Stimulated activated CD8-positive, alpha-beta memory T cell treated with anti-CD3 and anti-CD28 coated beads, Interleukin-15, amount 100 ng/mL, for 4 hours (primary cell): Measurements from ENCODE around the gene HBG1.

Source experiments
- DNase-seq, 2 donors: peaks; one replicate each; pipeline ENCODE4 v3.0.0-alpha.2; 2020; ENCODE audit warnings: low read depth in 2 of 2

The HBG1 gene

GRCh38 chr11:5247472-5248192, 2.0 kb downstream of the HBG1 start:
- DNase-seq: no peak

GRCh38 chr11:5246772-5247471, 2.7 kb downstream of the HBG1 start:
- no peak for DNase-seq

DNA sequence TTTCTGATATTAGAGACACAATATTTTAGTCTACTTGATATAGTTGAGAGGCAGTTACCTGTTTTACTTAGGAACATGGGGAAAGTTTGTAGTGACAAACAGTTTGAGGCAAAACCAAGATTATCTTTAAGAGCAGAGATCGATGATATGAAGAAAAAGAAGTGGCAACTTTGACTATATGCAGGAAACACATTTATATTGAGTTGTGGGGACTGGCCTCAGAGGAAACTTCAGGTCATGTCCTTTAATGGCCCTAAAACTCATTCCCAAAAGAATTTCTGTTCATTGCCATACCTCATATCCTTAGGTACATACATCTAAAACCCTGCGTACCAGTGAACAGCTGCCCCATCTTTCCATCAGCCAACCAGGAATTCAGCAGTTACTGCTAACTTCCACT, 4.5 kb downstream of the HBG1 start:
- no peak for DNase-seq

DNA sequence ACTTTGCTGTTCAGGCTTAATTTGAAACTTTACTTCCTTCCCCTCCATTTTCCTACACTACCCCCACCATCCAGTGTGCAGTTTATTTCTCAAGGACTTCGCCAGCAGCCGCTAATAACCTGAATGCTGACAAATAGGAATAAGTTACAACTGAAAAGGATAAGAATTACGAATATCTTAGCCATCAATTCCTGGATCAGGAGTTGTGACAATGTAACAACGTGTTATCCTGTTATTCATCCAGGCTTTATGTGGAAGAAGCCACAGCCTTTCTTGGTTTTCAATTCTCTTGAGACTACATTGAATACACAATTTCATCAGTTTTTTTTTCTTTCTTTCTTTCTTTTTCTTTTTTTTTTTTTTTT, 5.9 kb downstream of the HBG1 start:
- no peak for DNase-seq

GRCh38 chr11:5242933-5243815, 6.5 kb downstream of the HBG1 start:
- DNase-seq: no peak

GRCh38 chr11:5242208-5242607, 7.4 kb downstream of the HBG1 start:
- no peak for DNase-seq

- DNase-seq: no peak
Observed at GRCh38 chr11:5241458-5241857, 8.2 kb downstream of the HBG1 start.

DNA sequence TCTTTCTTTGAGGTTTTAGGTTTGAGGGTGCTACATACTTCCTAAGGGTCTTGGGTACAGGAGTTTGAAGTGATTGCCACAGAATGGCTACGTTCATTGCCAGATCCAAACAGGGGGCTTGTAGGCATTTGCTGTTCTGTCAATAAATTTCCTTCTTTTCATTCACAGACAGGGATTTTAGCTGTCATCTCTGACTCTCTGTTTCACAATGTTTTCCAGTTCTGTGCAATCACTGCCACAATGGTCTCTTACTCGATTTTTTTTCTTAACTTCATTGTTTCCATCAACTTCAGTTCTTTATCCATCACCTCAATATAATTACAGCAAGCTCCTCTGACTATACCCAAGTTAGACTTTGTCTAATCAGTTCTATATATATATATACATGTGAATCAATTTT, 9.2 kb downstream of the HBG1 start:
- DNase-seq: no peak

- no peak for DNase-seq
Observed at GRCh38 chr11:5240056-5240455, 9.6 kb downstream of the HBG1 start.

- DNase-seq: no peak
Observed at GRCh38 chr11:5239046-5239445, 10.6 kb downstream of the HBG1 start.

- DNase-seq: no peak
Observed at GRCh38 chr11:5238486-5238885, 11.2 kb downstream of the HBG1 start.

DNA sequence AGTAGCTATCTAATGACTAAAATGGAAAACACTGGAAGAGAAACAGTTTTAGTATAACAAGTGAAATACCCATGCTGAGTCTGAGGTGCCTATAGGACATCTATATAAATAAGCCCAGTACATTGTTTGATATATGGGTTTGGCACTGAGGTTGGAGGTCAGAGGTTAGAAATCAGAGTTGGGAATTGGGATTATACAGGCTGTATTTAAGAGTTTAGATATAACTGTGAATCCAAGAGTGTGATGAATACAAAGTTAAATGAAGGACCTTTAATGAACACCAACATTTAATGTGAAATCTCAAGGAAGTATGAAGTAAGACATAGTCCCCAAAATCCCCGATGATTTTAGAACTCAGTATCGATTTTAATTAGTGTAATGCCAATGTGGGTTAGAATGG, 12.2 kb downstream of the HBG1 start:
- no peak for DNase-seq

DNA sequence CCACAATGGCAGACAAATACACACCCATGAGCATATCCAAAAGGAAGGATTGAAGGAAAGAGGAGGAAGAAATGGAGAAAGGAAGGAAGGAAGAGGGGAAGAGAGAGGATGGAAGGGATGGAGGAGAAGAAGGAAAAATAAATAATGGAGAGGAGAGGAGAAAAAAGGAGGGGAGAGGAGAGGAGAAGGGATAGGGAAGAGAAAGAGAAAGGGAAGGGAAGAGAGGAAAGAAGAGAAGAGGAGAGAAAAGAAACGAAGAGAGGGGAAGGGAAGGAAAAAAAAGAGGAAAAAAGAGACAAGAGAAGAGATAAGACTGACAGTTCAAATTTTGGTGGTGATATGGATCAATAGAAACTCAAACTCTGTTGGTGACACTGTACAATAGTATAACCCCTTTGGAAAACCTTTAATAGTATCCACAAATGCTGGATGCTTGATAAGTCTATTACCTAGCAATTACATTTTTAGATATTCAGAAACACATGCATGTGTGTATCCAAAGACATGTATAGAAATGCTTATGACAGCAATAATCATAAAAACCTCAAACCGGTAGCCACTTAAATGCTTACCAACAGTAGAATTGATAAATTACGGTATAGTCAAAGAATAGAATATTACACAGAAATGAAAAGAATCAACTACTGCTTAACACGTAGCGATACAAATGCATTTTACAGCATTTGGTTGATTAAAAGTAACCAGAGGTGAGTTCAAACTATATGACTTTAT, 14.1 kb downstream of the HBG1 start:
- no peak for DNase-seq

GRCh38 chr11:5234381-5234834, 15.2 kb downstream of the HBG1 start, which contains the start of gene HBD:
Gene HBD, minus strand, starts transcription at chr11:5234483. Its CDS starts 50 bp downstream, at chr11:5234433.
- no peak for DNase-seq

DNA sequence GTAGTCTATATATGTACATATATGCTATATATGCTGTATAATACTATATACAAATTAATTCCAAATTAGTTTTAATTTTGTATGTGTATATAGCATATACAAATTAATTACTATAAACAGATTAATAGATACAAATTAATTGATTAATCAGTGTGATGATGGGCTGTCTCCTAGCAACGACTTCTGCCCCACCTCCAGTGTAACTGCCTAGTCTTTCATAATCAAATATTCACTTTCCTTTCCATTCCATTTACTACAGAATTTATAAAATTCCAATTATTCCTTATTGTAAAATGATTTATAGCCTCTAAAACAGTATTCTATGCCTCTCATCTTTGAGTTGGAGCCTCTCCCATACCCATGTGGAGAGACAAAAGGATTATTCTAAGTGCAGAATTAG, 16.4 kb downstream of the HBG1 start:
- DNase-seq: no peak

GRCh38 chr11:5232821-5233220, 16.8 kb downstream of the HBG1 start:
- no peak for DNase-seq

DNA sequence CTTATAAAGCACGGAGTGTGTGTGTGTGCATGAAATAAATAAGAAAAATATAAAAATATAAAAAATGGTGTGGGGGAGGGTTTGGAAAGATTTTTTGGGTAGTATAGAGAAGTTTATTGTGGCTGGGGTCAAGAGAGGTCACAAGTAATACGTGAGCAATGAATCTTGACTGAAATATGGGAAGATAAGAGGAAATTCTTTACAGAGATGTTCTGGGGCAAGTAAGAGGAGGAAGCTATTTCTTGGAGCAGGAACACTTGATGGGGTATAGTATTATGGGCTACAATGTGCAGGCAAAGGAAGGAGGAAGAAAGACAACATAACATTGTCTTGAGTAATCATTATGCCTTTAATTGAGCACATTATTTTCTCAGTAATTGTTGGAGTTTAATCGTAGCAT, 17.5 kb downstream of the HBG1 start:
- DNase-seq: no peak

DNA sequence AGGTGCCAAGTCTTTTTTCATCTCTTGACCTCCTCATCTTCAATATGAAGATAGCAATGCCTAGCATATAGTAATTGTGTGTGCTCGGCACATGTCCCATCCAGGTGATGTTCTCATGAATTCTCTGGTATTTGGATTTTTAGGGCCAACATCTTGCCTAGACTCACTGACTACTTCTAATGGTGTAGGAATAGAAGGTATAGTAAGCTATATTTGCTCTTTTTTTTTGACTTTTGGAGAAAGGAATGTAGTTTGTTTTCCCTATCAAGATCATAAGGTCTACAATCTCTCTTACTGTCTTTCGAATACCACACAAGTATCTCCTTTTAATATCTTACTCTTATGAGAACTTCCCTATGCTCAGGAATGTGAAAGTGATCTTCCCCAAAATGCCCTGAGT, 18.5 kb downstream of the HBG1 start:
- no peak for DNase-seq

GRCh38 chr11:5230266-5230665, 19.4 kb downstream of the HBG1 start:
- DNase-seq: no peak

- no peak for DNase-seq
Observed at GRCh38 chr11:5229796-5230195, 19.9 kb downstream of the HBG1 start.

GRCh38 chr11:5229356-5229755, 20.3 kb downstream of the HBG1 start:
- DNase-seq: no peak

DNA sequence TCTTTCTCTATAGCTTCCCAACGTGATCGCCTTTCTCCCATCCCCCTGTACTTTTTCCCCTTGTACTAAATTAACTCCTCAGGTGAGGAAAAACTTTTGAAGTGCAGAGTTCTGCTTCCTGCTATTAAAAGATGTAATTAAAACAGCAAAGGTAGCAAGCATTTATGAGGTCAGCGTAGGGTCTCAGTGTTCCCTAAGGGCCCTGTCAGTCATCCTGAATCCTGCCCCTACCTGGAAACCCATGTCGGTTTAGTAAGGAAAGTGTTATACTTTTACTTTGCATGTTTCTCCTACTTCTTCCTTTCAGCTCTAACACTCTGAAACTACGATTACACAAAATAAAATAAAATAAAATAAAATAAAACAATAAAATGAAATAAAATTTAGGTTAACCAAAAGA, 21.5 kb downstream of the HBG1 start:
- no peak for DNase-seq
